Stomach (tissue), 4 donors: Measurements from ENCODE around the gene PAQR7.

Experiments
- CTCF ChIP-seq, 7 experiments: fragments of 450-650 bp in 4 of 7; fragments of 200-600 bp in 3 of 7; sonication (generic) in 3 of 7; IDR thresholded peaks; one replicate each; pipeline ENCODE4 v1.5.1; 2016 to 2019; ENCODE audit warnings: antibody characterized with exemption in 7 of 7, control low read depth in 2 of 7, mild to moderate bottlenecking in 1 of 7
- EP300 ChIP-seq: sonication (generic); formaldehyde crosslinking; IDR thresholded peaks from one replicate; pipeline ENCODE4 v1.6.1; 2017; ENCODE audit warnings: antibody characterized with exemption
- POLR2A ChIP-seq, 4 donors: fragments of 450-650 bp; IDR thresholded peaks; one replicate each; pipeline ENCODE4 v1.6.1; 2016; ENCODE audit warnings: antibody characterized with exemption in 4 of 4, control low read depth in 2 of 4, mild to moderate bottlenecking in 1 of 4, moderate library complexity in 1 of 4
- POLR2AphosphoS5 ChIP-seq, 3 donors: sonication (generic); formaldehyde crosslinking; IDR thresholded peaks; one replicate each; pipeline ENCODE4 v1.6.1; 2016; ENCODE audit warnings: antibody characterized with exemption in 3 of 3

GRCh38 chr1:25854554-25854953 lies 21.0 kb downstream of the PAQR7 start:
- TF ChIP-seq POLR2AphosphoS5 (IDR thresholded peaks at IDR 0.05) = no peak
- no peak for TF ChIP-seq CTCF (IDR thresholded peaks at IDR 0.05)
- no peak for TF ChIP-seq POLR2A (IDR thresholded peaks at IDR 0.05)
- no peak for TF ChIP-seq EP300
